HG03432 (cell line): ENCODE measurements around the gene FAM184A.

Experiments
- ATAC-seq: cut with Tn5 transposase; IDR thresholded peaks from one replicate; pipeline ENCODE4 v1.9.1; 2021; ENCODE audit warnings: mild to moderate bottlenecking, moderate library complexity; ENCODE audit not compliant: unreplicated experiment

The FAM184A gene

GRCh38 chr6:119060255-119060907 is 18.1 kb downstream of the FAM184A start:
- ATAC-seq, result no peak

- no peak for ATAC-seq
These were observed 23.4 kb downstream of the FAM184A start for GRCh38 chr6:119055069-119055468.

- ATAC-seq, result no peak
These were observed 25.5 kb downstream of the FAM184A start for GRCh38 chr6:119052987-119053386.

GRCh38 chr6:119052292-119052889 is 26.1 kb downstream of the FAM184A start:
- ATAC-seq, result peak; percentile 62

GRCh38 chr6:119044255-119044654 is 34.2 kb downstream of the FAM184A start:
- ATAC-seq, result no peak

- peak; percentile 73 for ATAC-seq
These were observed 34.7 kb downstream of the FAM184A start for GRCh38 chr6:119043783-119044182.

GRCh38 chr6:119043265-119043664 is 35.2 kb downstream of the FAM184A start:
- ATAC-seq, result no peak

GRCh38 chr6:119040636-119041035 is 37.8 kb downstream of the FAM184A start:
- ATAC-seq, result no peak

- no peak for ATAC-seq
These were observed 38.2 kb downstream of the FAM184A start for GRCh38 chr6:119040229-119040628.

- ATAC-seq, result no peak
These were observed 40.4 kb downstream of the FAM184A start for GRCh38 chr6:119037941-119038623.

- no peak for ATAC-seq
These were observed 41.2 kb downstream of the FAM184A start for GRCh38 chr6:119037264-119037663.

- no peak for ATAC-seq
These were observed 42.4 kb downstream of the FAM184A start for GRCh38 chr6:119036081-119036480.

GRCh38 chr6:119035459-119035858 is 43.0 kb downstream of the FAM184A start:
- ATAC-seq, result no peak

GRCh38 chr6:119034827-119035458 is 43.5 kb downstream of the FAM184A start:
- no peak for ATAC-seq

GRCh38 chr6:119032428-119032827 is 46.0 kb downstream of the FAM184A start:
- no peak for ATAC-seq

- no peak for ATAC-seq
These were observed 47.7 kb downstream of the FAM184A start for GRCh38 chr6:119030759-119031158.

GRCh38 chr6:119028091-119028490 is 50.4 kb downstream of the FAM184A start:
- ATAC-seq, result no peak

- no peak for ATAC-seq
These were observed 51.0 kb downstream of the FAM184A start for GRCh38 chr6:119027465-119027864.

- ATAC-seq, result no peak
These were observed 51.6 kb downstream of the FAM184A start for GRCh38 chr6:119026822-119027221.

- ATAC-seq, result no peak
These were observed 52.7 kb downstream of the FAM184A start for GRCh38 chr6:119025793-119026192.

- ATAC-seq, result no peak
These were observed 54.4 kb downstream of the FAM184A start for GRCh38 chr6:119024111-119024510.

GRCh38 chr6:119022796-119023195 is 55.7 kb downstream of the FAM184A start:
- ATAC-seq, result no peak
